ENCODE measurements around the gene AOX1.

AOX1 gene

DNA sequence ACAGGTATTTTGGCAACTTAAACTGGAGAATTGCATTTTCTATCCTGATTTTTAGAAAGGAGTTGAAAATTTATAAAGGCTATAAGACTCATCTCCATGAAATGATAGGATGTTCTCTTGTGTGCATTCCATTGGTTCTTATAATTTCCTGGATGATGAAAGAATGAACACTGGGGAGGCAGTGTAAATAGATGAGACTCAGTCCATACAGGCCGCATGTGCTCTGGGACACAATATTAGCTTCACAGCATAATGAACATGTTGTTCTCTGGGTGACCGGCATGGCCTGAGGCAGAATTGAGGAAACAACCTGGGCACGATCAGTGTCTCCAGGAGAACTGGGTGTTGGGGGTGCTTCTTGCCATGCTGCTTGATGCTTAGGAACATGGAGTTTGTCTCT, 38.8 kb downstream of the AOX1 start:
- Histone ChIP-seq H3K27ac (replicated peaks) (no peak overlapping the region), H3K27me3 (ENCODE audit: insufficient read depth, poor library complexity, severe bottlenecking) (no peaks in the 10 kb centered on the region), H3K4me3 (replicated peaks; ENCODE audit: insufficient read depth, low read length) (no peak overlapping the region)
- TF ChIP-seq, protein P1, sequence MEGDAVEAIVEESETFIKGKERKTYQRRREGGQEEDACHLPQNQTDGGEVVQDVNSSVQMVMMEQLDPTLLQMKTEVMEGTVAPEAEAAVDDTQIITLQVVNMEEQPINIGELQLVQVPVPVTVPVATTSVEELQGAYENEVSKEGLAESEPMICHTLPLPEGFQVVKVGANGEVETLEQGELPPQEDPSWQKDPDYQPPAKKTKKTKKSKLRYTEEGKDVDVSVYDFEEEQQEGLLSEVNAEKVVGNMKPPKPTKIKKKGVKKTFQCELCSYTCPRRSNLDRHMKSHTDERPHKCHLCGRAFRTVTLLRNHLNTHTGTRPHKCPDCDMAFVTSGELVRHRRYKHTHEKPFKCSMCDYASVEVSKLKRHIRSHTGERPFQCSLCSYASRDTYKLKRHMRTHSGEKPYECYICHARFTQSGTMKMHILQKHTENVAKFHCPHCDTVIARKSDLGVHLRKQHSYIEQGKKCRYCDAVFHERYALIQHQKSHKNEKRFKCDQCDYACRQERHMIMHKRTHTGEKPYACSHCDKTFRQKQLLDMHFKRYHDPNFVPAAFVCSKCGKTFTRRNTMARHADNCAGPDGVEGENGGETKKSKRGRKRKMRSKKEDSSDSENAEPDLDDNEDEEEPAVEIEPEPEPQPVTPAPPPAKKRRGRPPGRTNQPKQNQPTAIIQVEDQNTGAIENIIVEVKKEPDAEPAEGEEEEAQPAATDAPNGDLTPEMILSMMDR (IDR thresholded peaks at IDR 0.05; ENCODE audit: insufficient read depth, low read length) = no peak
- no peak for TF ChIP-seq GABPA (IDR thresholded peaks at IDR 0.05; ENCODE audit: low read depth)
- TF ChIP-seq, protein P2, sequence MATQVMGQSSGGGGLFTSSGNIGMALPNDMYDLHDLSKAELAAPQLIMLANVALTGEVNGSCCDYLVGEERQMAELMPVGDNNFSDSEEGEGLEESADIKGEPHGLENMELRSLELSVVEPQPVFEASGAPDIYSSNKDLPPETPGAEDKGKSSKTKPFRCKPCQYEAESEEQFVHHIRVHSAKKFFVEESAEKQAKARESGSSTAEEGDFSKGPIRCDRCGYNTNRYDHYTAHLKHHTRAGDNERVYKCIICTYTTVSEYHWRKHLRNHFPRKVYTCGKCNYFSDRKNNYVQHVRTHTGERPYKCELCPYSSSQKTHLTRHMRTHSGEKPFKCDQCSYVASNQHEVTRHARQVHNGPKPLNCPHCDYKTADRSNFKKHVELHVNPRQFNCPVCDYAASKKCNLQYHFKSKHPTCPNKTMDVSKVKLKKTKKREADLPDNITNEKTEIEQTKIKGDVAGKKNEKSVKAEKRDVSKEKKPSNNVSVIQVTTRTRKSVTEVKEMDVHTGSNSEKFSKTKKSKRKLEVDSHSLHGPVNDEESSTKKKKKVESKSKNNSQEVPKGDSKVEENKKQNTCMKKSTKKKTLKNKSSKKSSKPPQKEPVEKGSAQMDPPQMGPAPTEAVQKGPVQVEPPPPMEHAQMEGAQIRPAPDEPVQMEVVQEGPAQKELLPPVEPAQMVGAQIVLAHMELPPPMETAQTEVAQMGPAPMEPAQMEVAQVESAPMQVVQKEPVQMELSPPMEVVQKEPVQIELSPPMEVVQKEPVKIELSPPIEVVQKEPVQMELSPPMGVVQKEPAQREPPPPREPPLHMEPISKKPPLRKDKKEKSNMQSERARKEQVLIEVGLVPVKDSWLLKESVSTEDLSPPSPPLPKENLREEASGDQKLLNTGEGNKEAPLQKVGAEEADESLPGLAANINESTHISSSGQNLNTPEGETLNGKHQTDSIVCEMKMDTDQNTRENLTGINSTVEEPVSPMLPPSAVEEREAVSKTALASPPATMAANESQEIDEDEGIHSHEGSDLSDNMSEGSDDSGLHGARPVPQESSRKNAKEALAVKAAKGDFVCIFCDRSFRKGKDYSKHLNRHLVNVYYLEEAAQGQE (IDR thresholded peaks at IDR 0.05; ENCODE audit: insufficient replicate concordance, low read depth) = no peak
- TF ChIP-seq POLR2AphosphoS5 (IDR thresholded peaks at IDR 0.05; ENCODE audit: low read depth) = no peak
- TF ChIP-seq SPI1 (IDR thresholded peaks at IDR 0.05; ENCODE audit: borderline replicate concordance, low read depth) = no peak
- no peak for DNase-seq (ENCODE audit: low read depth in 1 of 2, low spot score in 1 of 2)

DNA sequence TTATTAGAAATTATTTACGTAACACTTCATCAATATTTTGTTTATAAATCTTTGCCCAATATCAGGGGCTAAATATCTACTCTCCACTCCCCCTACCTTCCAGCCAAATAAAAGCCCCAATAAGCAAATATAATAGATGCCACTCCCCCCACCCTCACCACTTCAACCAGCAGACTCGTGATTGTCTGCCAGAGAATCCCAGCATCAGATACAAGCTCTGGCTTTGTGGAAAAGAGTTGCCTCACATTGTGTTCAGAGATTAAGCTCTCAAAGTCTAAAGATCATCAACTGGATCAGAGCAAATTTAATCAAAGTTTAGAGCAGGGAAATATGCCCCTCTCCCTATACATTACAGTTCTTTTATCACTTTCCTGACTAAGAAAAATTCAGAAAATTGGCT, 39.5 kb downstream of the AOX1 start:
- H3K27ac ChIP-seq (replicated peaks) = no peak overlapping the region
- DNase-seq (ENCODE audit: low read depth in 1 of 2, low spot score in 1 of 2) = no peak
- TF ChIP-seq GABPA (IDR thresholded peaks at IDR 0.05; ENCODE audit: low read depth) (no peak), SPI1 (IDR thresholded peaks at IDR 0.05; ENCODE audit: borderline replicate concordance, low read depth) (no peak), POLR2AphosphoS5 (IDR thresholded peaks at IDR 0.05; ENCODE audit: low read depth) (no peak)
- TF ChIP-seq, protein P2 (IDR thresholded peaks at IDR 0.05; ENCODE audit: insufficient replicate concordance, low read depth) = no peak
- TF ChIP-seq, protein P1 (IDR thresholded peaks at IDR 0.05; ENCODE audit: insufficient read depth, low read length) = no peak
- no peaks in the 10 kb centered on the region for H3K27me3 ChIP-seq (ENCODE audit: insufficient read depth, poor library complexity, severe bottlenecking)
- H3K4me3 ChIP-seq (replicated peaks; ENCODE audit: insufficient read depth, low read length) = no peak overlapping the region

DNA sequence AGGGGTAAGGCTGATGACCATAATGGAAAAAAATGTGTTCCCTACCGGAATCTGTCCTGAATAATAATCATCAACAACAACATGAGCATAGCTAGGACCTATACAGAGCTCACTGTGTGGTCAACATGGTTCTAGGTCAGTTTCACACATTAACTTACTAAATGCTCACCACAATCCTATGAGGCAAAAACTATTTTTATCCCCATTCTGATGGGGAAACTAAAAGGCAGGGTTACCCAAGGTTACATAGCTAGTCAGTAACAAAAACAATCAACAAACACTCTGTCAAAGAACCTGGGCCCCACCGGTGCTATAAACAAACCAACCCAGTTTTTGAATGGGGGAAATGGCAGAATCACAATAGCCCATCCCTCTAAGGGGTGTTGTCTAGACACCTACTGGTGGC, 40.1 kb downstream of the AOX1 start:
- H3K27ac ChIP-seq (replicated peaks) = no peak overlapping the region
- H3K4me3 ChIP-seq (replicated peaks; ENCODE audit: insufficient read depth, low read length) = no peak overlapping the region
- H3K27me3 ChIP-seq (ENCODE audit: insufficient read depth, poor library complexity, severe bottlenecking) = no peaks in the 10 kb centered on the region
- no peak for TF ChIP-seq GABPA (IDR thresholded peaks at IDR 0.05; ENCODE audit: low read depth)
- TF ChIP-seq, protein P2 (IDR thresholded peaks at IDR 0.05; ENCODE audit: insufficient replicate concordance, low read depth) = no peak
- TF ChIP-seq SPI1 (IDR thresholded peaks at IDR 0.05; ENCODE audit: borderline replicate concordance, low read depth) = no peak
- TF ChIP-seq, protein P1 (IDR thresholded peaks at IDR 0.05; ENCODE audit: insufficient read depth, low read length) = no peak
- TF ChIP-seq POLR2AphosphoS5 (IDR thresholded peaks at IDR 0.05; ENCODE audit: low read depth) = no peak
- DNase-seq (ENCODE audit: low read depth in 1 of 2, low spot score in 1 of 2) = no peak
